HEK293 (cell line): Measurements from ENCODE around the gene PHACTR3.

Experiments
- MZF1 ChIP-seq: fragments of 450-650 bp; formaldehyde crosslinking; IDR thresholded peaks from 2 replicates; pipeline ENCODE4 v1.5.1; 2017; ENCODE audit warnings: missing biosample characterization, missing genetic modification characterization, borderline replicate concordance
- ZNF24 ChIP-seq: fragments of 450-650 bp; formaldehyde crosslinking; IDR thresholded peaks from 2 replicates; pipeline ENCODE4 v1.5.1; 2016; ENCODE audit warnings: missing biosample characterization, missing genetic modification characterization
- ZNF624 ChIP-seq: fragments of 450-650 bp; formaldehyde crosslinking; IDR thresholded peaks from 2 replicates; pipeline ENCODE4 v1.5.1; 2017; ENCODE audit warnings: missing biosample characterization, missing genetic modification characterization
- ZNF704 ChIP-seq: fragments of 450-650 bp; formaldehyde crosslinking; IDR thresholded peaks from 2 replicates; pipeline ENCODE4 v1.5.1; 2016; ENCODE audit warnings: missing biosample characterization, missing genetic modification characterization

- TF ChIP-seq MZF1 (tag by site-specific recombination), result no peak
- TF ChIP-seq ZNF704, result no peak
- no peak for TF ChIP-seq ZNF624 (tag by site-specific recombination)
- TF ChIP-seq ZNF24 (tag by site-specific recombination), result no peak
Observed at GRCh38 chr20:59871096-59871495, 266.8 kb downstream of the PHACTR3 start.
